Epithelial cell of proximal tubule (primary cell): ENCODE data around the gene TTLL7. TPM values are rescaled to one million over a fixed set of nuclear protein-coding genes. Genes with fewer than 3 reads are reported as not detected.

ENCODE experiments used
- DNase-seq: peaks from one replicate; pipeline ENCODE4 v3.0.0-alpha.2; 2011; ENCODE audit warnings: low read depth
- H3K4me3 ChIP-seq: 2 replicates; pipeline ENCODE4 v1.5.1; 2011; ENCODE audit warnings: low read depth, mild to moderate bottlenecking, low read length
- total RNA-seq: library from RNA; depleted of rRNA; stranded (reverse); fragments of >200 nt; gene quantifications from 2 replicates; pipeline ENCODE4 v1.2.3, GENCODE V29; 2015
- TF ChIP-seq, protein P1 (sequence below): conservative IDR thresholded peaks from 2 replicates; pipeline ENCODE4 v1.5.1; 2012; ENCODE audit warnings: low read depth, mild to moderate bottlenecking, low read length

TTLL7 gene
- total RNA-seq, 1 donor from 2014 or later, result 5.3 TPM

DNA sequence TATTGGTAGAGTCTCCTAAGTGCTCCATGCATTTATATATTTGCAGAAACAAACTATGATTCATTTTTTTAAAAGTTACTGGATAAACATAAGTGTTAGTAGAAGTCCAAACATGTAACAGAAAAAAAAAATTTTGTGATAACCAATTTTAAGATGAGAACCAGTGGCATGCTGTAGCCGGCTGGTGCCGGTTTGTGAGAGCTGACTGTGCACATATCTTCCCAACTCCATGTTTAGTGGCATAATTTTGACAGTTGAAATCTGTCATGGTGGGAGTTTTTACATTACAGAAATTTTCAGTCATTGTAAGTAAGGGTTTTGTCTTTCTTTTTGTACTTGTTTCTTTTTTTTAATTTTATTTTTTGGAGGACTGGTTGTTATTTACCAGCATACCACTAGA is 141.2 kb downstream of the TTLL7 start:
- no peak for DNase-seq
- TF ChIP-seq, protein P1, sequence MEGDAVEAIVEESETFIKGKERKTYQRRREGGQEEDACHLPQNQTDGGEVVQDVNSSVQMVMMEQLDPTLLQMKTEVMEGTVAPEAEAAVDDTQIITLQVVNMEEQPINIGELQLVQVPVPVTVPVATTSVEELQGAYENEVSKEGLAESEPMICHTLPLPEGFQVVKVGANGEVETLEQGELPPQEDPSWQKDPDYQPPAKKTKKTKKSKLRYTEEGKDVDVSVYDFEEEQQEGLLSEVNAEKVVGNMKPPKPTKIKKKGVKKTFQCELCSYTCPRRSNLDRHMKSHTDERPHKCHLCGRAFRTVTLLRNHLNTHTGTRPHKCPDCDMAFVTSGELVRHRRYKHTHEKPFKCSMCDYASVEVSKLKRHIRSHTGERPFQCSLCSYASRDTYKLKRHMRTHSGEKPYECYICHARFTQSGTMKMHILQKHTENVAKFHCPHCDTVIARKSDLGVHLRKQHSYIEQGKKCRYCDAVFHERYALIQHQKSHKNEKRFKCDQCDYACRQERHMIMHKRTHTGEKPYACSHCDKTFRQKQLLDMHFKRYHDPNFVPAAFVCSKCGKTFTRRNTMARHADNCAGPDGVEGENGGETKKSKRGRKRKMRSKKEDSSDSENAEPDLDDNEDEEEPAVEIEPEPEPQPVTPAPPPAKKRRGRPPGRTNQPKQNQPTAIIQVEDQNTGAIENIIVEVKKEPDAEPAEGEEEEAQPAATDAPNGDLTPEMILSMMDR, result no peak
- H3K4me3 ChIP-seq, result no peak overlapping the region

DNA sequence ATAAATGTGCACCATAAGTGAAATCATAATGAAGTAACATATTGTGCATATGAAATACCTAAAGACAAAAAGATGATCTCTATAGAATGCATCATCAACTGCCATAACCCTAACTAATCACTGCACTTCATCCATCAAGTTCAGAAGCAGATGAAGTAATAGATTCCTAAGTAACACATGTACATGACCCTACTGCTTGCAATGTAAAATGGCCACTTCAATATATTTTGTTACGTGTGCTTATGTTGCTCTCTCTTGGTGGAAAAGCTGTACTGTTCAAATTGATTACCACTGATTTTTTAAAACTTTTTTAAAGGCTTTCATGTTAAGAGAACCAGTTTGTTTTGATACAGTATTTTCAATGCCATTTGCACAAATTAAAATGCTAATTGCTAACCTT is 141.8 kb downstream of the TTLL7 start:
- no peak for DNase-seq
- H3K4me3 ChIP-seq, result no peak overlapping the region
- TF ChIP-seq, protein P1, result peak; percentile 36

DNA sequence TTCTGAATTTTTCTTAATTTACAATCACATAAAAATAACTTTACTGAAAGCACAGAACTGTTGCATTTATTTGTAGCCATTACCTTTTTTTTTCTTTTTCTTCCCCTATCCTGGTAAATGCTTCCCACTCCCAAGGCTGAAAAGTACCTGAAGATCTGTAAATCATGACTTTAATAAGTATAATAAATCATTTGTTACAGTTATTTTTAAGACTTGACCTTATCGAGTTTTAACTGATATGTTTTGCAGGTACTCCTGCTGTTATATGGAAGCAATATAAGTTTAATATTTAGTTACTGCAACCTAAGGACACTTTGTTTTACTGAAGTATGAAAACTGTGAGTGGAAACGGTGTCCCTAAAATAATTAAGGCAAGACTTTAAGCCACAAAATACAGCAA is 142.6 kb downstream of the TTLL7 start:
- H3K4me3 ChIP-seq, result no peak overlapping the region
- DNase-seq, result no peak
- TF ChIP-seq, protein P1, result no peak

DNA sequence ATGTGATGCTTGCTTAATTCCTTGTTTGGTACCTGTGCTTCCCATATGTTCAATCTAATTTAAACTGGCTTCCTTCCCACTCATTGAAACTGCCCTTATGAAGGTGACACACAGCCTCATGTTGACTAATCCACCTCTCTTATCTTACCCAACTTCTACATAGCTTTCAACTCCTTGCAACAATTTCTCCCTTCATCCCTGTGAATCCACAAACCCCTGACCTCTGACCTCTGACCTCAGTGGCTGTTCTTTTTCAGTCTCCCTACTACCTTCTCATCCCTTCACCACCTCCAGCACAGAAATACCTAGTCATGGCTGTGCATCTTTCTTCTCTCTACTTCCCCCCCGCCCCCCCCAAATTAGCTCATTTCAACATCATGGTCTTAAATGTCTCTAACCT is 144.5 kb downstream of the TTLL7 start:
- DNase-seq, result no peak
- no peak overlapping the region for H3K4me3 ChIP-seq
- TF ChIP-seq, protein P1, result no peak

DNA sequence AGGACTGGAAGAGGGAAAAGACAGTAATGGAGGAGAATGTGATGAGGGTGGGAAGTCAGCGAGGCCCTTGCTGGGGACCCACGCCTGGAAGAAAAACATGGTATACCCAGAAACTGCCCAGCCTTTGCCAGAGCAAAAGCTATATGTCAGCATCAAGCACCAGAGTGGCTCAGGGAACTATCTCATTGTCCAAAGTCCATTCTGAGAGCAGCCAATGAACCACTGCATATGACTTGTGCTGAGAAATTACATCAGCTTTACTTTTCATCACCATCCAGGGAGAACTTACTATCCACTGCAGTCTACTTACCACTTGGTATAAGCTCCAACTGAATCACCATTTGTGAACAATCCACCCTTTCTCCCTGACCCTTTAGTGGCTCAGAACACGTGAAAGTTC is 148.1 kb downstream of the TTLL7 start:
- H3K4me3 ChIP-seq, result no peak overlapping the region
- TF ChIP-seq, protein P1, result no peak
- DNase-seq, result no peak

DNA sequence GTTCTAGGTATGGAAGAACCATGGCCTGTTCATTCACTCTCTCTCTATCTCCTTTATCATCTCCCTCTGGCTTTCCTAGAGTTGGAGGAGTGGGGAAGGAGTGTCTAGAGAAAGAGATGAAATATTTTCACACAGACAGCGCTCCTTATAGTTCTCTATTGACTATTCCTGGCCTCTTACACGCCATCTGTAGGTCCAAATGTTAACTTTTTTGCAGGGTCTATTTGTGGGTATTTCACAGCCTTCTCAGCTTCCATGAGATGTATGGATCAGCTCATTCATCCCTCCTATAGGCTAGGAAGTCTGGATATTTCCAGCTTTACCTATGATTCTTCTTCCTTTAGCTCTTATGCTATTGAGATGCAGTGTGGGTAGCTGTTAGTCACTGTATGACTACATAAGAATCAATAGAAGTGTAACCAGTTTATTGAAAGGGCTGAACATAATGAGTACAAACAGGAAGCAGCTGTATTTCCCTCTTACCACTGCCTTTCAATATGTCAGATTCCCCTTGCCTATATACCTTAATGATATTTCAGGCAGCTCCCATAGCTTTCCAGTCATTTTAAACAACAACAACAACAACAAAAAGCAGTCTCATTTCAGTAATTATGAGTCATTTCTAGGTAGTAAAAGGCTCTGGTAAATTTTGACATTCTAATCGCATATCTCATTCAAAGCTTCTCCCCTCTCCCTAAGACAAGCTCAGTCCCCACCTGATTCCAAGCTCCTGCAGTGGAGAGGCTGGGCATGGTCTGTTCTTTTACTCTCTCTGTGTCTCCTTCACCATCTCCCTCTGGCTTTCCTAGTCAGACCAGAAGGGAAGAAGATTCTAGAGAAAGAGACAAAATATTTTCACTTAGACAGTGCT is 149.5 kb downstream of the TTLL7 start:
- H3K4me3 ChIP-seq, result no peak overlapping the region
- DNase-seq, result no peak
- TF ChIP-seq, protein P1, result no peak

DNA sequence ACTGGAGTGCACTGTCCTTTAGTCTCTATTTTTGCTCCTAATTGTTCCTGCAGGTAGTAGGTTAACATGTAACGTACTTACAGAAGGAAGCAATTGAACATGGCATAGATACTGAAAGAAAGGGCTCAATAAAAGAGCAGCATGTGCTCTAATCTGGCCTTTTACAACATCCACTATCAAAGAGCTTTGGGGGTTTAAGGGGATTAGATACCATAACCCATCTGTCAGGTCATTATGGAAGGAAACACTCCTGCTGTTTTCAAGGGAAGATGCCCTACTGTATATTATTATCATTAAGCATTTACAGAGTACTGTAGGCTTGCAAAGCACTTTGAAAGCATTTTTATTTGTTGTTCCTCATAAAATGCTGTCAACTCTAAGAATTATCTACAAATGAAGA is 152.8 kb downstream of the TTLL7 start:
- TF ChIP-seq, protein P1, result no peak
- no peak overlapping the region for H3K4me3 ChIP-seq

More for the DNA sequence above, 152.8 kb downstream of the TTLL7 start:
- DNase-seq, result no peak
